ENCODE measurements around the gene ATF2.

ATF2 gene, protein sequence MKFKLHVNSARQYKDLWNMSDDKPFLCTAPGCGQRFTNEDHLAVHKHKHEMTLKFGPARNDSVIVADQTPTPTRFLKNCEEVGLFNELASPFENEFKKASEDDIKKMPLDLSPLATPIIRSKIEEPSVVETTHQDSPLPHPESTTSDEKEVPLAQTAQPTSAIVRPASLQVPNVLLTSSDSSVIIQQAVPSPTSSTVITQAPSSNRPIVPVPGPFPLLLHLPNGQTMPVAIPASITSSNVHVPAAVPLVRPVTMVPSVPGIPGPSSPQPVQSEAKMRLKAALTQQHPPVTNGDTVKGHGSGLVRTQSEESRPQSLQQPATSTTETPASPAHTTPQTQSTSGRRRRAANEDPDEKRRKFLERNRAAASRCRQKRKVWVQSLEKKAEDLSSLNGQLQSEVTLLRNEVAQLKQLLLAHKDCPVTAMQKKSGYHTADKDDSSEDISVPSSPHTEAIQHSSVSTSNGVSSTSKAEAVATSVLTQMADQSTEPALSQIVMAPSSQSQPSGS

GRCh38 chr2:175167792-175168563, at the start of gene ATF2:
TSS of gene ATF2 (minus strand) at chr2:175168203. CDS start at chr2:175136443, 31,760 bp downstream.
- peak; percentile 88 for DNase-seq

GRCh38 chr2:175207741-175208438, 39.9 kb upstream of the ATF2 start:
- no peak for DNase-seq

- DNase-seq, result no peak
These were observed 38.9 kb upstream of the ATF2 start for GRCh38 chr2:175206866-175207265.

GRCh38 chr2:175205523-175205922, 37.5 kb upstream of the ATF2 start:
- no peak for DNase-seq

DNA sequence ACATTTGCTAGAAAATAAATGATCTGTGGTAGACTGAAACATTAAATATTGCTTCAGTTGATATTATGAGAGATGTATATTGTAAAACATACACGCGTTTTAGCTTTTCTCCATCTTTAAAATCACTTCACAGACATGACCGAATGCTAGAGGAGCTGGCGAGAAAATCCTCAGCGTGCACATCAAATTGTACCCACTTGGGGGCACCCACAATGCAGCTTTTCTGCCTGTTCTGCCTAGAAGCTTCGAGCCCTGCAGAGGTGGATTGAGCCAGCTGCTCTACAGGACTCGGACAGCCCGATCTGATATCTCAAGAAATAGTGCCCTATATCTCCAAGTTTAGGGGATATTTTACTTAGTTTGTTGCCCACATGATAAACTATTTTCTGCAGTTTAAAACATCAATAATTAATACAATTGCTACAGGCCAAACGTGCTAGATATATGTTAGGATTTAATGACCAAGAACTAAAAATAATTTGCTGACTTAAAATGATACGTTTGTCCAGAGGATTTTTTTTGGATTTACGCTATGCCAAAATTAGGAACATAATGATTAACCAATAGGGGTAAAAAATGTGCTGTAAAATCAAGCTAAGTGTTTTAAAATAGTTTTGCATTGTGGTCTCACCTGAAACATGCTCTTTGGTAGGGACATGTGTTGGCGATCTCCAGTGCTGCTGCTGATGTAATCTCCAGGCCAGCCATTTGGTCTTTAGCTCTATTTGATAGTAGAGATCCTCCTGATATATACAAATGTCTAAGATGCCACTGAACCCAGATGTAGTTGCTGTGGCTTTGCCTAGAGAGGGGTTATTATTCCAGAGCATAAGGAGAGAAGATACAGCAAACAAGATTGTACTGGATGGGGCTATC, 35.9 kb upstream of the ATF2 start:
- DNase-seq, result no peak

DNA sequence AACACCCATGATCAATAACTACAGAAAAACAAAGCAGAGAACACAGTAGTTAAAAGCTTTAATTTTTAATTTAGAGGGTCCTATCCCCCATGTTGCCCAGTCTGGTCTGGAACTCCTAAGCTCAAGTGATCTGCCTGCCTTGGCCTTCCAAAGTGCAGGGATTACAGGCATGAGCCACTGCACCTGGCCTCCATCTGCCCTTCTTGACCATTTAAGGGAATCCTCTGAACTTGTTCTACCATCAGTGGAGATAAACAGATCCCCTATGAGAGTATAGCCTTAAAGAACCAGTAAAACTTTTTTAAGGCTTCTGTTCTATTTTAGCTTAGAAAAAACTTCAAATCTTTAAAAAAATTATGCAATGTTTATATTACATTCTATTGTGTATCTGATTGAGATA, 27.0 kb upstream of the ATF2 start:
- DNase-seq, result no peak

DNA sequence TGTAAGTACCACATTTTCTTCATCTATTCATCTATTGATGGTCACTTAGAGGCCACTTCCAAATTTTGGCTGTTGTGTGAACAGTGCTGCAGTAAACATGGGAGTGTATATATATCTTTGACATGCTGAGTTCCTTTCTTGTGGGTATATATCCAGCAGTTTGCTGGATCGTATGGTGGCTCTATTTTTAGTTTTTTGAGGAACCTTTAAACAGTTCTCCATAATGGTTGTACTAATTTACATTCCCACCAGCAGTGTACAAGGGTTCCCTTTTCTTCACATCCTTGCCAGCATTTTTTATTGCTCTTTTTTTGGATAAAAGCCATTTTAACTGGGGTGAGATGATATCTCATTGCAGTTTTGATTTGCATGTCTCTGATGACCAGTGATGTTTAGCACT, 20.8 kb upstream of the ATF2 start:
- no peak for DNase-seq

DNA sequence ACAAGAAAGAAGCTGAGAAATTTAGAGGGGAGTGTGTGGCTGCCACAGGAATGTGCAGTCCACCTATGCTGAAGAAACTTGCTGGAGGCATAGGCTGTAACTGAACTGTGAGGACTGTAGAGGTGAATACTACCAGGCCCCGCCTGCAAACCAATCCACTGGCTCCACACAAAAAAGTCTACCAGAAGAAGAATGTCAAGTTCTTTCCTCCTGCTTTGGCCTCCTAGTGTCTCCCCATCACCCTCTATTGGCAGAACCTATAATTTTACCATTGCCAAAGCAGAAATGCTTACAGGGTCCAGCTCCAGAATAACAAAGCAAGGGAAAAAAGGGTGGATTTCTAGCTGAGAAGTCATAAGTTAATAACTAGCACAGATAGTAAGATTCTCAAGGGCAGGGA, 19.4 kb upstream of the ATF2 start:
- no peak for DNase-seq

GRCh38 chr2:175183674-175184073, 15.7 kb upstream of the ATF2 start:
- DNase-seq, result no peak

DNA sequence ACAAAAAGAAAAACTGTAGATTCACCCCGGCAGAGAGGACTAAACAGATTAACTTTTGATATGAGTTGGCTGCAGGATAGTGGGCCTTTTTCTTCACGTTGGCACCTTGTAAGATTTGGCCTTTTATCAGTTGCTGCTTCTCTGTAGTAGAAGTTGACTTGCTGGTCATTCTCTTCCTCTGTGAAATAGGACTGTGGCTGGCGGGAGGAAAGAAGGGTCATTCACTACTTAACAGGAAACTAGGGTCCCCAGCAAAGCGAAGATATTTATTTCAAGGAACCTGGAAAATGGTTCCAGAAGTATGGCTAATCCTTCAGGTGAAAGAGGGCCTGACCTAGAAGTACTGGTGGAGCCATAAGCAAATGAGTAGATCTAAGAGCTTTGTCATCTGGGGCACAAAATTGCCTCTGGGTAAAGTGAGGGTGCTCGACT, 13.9 kb upstream of the ATF2 start:
- no peak for DNase-seq

DNA sequence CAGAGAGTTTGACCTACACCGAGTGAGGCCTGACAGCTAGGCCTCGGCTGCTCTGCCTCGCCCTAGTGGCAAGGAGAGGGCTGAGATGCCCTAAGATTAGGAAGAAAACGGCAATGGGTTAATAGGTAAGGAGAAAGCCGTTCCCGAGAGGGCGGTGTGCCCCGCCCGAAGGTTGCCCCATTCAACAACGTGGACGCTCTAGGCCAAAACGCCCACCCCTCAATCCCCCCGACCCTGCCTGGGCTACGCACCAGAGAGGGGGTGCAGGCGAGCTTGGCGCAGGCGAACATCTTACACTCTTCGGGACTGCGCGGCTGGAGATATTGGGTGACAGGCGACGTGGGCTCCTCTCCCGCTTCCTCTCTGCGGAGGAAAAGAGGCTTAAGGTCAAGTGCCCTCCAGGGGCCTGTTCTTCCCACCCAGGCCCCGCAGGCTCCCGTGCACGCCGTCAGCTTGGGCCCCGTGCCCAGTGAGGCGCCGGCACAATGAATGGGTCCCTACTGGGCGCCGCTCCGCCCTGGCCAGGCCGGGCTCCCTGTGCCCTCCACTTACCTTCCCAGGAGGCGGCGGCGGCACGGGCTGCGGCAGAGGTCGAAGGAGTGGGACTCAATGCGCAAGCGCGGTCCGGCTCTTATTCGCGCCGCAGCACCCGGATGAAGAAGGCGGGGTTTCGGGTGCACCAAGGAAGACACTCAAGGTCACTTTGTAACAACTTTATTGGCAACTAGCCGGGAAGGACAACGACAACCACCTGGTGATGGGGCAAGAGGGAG, 13.3 kb upstream of the ATF2 start, which contains the start of gene ATP5MC3:
Gene ATP5MC3, minus strand, starts transcription at position 607 of the 773 bp plus-strand sequence. Its CDS starts 317 bp downstream, at position 290.
- DNase-seq, result peak; percentile 65

DNA sequence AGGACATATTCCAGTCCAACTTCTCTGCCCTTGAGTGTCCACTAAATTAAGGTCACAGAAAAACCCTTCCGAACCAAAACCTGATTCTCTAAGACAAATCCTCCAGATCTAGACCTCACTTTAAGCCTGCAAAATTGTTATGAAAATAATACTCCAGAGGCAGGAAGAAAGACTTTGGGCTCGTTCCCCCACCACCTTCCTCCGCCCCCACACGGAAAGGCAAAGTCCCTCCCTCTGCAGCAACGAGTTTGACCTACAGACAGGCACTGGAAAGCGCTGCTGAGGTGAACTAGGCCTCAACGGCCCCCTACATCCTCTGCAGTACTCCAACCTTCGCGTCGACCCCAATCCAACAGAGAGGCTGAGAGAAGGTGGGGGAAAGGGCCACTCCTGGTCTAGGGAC, 12.7 kb upstream of the ATF2 start:
- no peak for DNase-seq

GRCh38 chr2:175176624-175177023, 8.6 kb upstream of the ATF2 start:
- no peak for DNase-seq

GRCh38 chr2:175175896-175176295, 7.9 kb upstream of the ATF2 start:
- no peak for DNase-seq

DNA sequence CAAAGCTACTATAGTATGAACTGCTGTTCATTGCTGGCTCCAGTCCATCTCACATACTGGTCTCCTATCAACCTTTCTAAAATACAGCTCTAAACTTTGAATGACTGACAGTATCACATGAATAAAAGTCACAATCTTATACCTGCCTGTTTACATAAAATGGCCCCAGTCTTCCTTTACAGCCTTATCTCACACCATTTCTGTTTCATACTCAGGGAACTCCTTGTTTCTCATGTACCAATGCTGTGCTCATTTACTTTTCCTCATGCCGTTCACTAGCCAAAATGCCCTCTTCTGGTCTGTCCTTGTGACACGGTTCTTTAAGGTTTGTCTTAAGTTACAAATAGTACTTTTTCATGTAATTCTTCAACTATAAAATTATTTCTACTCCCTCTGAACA, 7.3 kb upstream of the ATF2 start:
- no peak for DNase-seq

DNA sequence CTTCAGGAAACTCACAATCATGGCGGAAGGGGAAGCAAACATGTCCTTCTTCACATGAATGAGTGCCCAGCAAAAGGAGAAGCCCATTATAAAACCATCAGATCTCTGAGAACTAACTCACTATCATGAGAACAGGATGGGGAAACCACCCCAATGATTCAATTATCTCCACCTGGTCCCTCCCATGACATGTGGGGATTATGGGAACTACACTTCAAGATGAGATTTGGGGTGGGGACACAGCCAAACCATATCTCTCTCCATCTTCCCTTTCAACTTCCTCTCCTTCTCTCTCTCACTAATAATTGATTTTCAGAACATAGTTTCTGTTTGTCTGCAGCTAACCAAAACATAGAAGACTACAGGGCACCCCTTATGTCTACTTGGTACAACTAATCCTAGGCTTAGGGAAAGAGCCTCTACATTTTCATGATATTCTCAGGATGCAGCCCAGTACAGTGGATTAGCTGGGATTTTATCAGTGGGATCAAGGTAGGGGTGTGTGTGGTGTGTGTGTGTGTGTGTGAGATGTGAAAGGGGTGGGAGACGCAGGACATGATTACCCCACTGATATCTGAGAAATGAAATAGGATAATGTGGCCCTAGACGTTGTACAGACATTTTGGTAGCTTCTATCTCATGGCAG, 2.8 kb upstream of the ATF2 start:
- DNase-seq, result no peak

DNA sequence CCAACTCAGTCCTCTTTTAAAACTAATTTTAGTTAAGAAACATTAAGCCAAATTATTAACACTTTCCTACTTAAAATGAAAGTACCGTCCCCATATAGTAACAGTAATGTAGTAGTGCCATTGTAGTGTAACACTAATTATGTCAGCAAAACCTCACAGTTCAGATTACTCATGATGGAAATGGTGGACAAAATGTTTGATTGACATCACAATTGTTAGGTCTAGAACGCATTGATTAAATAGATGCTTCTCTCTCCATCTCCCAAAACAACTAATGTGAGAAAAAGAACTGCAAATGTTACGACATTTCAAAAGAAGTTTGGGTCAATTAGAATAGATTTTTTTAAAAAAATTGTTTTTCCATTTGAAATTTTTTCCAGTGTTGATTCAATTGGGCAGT, 1.2 kb upstream of the ATF2 start:
- DNase-seq, result no peak

DNA sequence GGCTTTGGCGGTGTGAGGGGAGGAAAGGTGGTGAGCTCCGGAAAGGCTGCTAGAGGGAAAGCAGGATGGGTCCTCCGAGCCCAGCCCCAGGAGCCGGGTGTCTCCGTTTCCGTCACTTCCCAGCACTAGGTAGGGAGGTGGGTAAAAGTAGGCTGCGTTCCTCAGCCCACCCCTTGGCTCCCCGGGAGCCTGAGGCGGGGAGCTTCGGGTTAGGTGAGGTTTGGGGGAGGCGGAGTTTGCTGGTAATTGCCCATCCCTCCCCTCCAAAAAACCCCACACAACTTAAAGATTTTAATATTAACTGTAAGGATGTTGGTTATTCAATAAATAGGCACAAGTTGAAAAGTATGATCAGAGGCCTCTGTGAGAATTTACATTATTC, 552 bp upstream of the ATF2 start:
- DNase-seq, result no peak

GRCh38 chr2:175167076-175167791, 769 bp downstream of the ATF2 start:
- no peak for DNase-seq

- no peak for DNase-seq
These were observed 1.7 kb downstream of the ATF2 start for GRCh38 chr2:175166216-175166824.
